Measurements from ENCODE around the gene DCLK2.

GRCh38 chr4:150115851-150116250 lies 37.6 kb downstream of the DCLK2 start:
- TF ChIP-seq ZBTB49 (tag by site-specific recombination; IDR thresholded peaks at IDR 0.05; ENCODE audit: low read depth) (no peak), ZFP41 (tag by site-specific recombination; IDR thresholded peaks at IDR 0.05; ENCODE audit: borderline replicate concordance) (no peak), ZBTB7A (tag by site-specific recombination; IDR thresholded peaks at IDR 0.05; ENCODE audit: low read depth) (no peak), ZNF26 (tag by site-specific recombination; IDR thresholded peaks at IDR 0.05) (no peak), GLI4 (tag by site-specific recombination; IDR thresholded peaks at IDR 0.05) (no peak)
- TF ChIP-seq, protein P1, sequence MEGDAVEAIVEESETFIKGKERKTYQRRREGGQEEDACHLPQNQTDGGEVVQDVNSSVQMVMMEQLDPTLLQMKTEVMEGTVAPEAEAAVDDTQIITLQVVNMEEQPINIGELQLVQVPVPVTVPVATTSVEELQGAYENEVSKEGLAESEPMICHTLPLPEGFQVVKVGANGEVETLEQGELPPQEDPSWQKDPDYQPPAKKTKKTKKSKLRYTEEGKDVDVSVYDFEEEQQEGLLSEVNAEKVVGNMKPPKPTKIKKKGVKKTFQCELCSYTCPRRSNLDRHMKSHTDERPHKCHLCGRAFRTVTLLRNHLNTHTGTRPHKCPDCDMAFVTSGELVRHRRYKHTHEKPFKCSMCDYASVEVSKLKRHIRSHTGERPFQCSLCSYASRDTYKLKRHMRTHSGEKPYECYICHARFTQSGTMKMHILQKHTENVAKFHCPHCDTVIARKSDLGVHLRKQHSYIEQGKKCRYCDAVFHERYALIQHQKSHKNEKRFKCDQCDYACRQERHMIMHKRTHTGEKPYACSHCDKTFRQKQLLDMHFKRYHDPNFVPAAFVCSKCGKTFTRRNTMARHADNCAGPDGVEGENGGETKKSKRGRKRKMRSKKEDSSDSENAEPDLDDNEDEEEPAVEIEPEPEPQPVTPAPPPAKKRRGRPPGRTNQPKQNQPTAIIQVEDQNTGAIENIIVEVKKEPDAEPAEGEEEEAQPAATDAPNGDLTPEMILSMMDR (tag by site-specific recombination; IDR thresholded peaks at IDR 0.05): no peak
- TF ChIP-seq, protein P2, sequence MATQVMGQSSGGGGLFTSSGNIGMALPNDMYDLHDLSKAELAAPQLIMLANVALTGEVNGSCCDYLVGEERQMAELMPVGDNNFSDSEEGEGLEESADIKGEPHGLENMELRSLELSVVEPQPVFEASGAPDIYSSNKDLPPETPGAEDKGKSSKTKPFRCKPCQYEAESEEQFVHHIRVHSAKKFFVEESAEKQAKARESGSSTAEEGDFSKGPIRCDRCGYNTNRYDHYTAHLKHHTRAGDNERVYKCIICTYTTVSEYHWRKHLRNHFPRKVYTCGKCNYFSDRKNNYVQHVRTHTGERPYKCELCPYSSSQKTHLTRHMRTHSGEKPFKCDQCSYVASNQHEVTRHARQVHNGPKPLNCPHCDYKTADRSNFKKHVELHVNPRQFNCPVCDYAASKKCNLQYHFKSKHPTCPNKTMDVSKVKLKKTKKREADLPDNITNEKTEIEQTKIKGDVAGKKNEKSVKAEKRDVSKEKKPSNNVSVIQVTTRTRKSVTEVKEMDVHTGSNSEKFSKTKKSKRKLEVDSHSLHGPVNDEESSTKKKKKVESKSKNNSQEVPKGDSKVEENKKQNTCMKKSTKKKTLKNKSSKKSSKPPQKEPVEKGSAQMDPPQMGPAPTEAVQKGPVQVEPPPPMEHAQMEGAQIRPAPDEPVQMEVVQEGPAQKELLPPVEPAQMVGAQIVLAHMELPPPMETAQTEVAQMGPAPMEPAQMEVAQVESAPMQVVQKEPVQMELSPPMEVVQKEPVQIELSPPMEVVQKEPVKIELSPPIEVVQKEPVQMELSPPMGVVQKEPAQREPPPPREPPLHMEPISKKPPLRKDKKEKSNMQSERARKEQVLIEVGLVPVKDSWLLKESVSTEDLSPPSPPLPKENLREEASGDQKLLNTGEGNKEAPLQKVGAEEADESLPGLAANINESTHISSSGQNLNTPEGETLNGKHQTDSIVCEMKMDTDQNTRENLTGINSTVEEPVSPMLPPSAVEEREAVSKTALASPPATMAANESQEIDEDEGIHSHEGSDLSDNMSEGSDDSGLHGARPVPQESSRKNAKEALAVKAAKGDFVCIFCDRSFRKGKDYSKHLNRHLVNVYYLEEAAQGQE (tag by site-specific recombination; IDR thresholded peaks at IDR 0.05): no peak
